Posterior cingulate gyrus (tissue), 11 donors: Measurements from ENCODE around the gene IMPG2.

Source experiments
- DNase-seq, 10 donors: peaks; one replicate each; pipeline versions ENCODE4 v3.0.0 to v3.0.0-alpha.2; 2020 to 2021; ENCODE audit warnings: mixed read lengths in 3 of 10
- intact Hi-C: fragments of 100-400 bp; cut with DNase I; formaldehyde crosslinking; loops from one replicate; pipeline ENCODE4 v1.15.1; 2023

IMPG2 gene

DNA sequence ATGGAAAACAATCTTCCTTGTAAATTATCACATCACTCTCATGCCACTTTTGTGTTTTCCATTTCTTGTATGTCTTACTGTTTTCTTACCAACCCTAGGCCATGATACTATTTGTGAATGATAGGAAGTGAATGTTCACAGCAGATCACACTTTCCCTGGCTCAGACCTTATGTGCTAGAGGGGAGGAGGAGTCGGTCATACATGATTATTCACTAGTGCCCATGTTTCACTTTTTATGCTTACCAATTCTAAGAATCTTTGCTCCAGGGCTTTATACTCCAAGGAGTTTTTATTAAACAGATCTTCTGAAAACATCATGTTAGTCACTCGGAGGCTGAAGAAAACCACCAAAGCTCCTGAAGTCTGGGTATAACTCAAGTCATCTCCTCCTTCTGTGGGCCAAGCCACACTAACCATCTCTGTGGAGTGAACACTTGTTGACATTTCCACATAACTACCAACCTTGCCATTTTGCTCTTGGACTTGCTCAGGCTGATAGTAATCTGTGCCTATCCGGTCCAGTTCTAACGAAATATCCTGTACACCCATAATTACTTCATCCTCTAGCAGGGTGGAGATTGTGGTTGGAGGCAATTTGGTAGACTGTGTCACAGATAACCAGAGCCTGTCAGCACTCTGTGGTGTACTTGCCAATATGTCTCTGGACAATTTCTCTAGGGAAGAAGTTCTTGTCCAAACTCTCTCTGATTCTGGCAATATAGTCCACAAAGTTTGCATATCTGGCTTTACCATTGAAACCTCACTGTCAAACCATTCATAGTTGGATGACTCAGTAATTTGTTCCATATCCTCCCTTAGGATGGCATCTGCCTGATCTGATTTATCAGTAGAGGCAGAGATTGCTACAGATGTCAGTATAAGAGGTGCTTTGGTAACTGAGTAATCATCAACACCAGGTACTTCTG lies 76.8 kb downstream of the IMPG2 start:
- DNase-seq, result no peak
- intact Hi-C loops, result no loop called here

DNA sequence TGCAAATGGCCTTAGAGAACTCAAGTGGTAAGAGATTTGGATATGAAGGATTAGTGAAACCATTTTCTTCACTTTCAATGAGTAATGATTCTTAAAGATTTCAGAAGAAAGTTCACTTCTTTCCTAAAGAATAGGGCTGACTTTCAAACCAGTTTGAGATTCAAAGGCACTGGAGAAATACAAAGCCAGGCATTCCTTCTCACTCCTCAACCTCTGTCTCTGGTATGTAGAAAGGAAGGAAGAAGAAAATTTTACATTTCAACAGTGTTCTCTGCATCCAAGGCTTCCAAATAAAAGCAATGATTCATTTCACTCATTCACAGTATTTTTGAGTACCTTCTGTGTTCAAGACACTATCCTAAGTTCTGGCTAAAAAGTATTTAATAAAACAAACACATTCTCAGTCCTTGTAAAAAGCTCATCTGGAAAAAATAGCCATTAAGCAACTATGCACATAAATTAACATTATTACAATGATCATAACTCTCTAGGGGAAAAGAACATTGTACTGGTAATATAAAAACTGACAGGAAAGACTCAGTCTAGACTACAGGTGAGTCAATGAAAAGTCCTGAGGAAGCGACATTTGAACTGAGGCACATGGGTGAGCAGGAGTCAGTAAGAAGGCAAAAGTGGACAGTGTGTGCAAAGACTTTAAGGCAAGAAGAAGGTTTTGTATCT lies 79.5 kb downstream of the IMPG2 start:
- intact Hi-C loops, result no loop called here
- DNase-seq, result no peak

DNA sequence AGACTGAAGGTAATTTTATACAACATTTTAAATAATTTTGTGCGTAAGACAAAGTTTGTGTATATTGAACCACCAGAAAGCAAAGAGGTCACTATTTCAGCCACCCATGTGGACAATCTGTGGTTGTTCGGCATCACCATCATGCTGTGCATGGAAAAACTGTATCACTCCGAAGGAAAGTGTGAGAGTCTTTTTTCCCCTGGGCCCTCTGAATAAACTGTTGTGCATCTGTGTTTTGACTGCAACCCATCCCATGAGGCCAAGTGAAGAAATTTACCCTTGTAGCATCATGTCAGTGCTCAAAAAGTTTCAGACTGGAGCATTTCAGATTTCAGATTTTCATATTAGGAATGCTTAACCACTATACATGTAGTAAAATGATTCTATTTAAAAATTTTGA lies 85.3 kb downstream of the IMPG2 start:
- intact Hi-C loops, result no loop called here
- no peak for DNase-seq

DNA sequence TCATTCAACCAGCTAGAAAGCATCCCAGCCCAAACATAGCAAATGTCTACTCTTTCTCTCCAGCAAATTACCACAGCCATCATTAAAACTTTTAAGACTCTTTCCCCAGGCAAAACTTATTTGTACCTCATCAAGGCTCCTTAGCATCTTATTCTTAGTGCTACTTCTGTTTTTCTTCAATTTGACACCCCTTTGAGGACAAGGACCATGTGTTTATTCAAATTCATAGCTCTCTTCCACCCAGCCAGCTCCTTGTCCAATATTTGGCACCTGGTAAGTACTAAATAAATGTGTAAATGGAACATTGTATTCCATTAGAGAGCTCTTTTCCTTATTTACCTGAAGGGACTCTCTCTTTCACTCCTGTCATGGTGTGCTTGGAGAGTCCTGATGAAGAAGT lies 89.8 kb downstream of the IMPG2 start:
- intact Hi-C loops, result no loop called here
- no peak for DNase-seq

DNA sequence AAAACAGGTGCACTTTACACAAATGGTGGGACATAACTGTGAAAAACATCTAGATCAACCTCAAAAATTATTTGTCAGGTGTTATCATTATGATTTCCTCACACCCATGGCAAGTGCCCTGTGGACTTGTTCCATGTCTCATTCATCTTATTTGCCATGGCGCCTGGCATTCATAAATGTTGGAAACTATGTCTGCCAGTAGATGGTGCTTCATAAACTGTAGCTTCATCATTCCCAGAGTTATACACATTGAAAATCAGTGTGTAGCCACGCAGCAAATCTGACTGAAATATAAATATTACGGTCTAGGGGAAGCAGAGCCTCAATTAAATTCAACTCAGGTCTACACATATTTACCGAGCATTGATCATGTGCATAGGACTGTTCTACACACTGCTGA lies 90.7 kb downstream of the IMPG2 start:
- intact Hi-C loops, result no loop called here
- DNase-seq, result no peak

DNA sequence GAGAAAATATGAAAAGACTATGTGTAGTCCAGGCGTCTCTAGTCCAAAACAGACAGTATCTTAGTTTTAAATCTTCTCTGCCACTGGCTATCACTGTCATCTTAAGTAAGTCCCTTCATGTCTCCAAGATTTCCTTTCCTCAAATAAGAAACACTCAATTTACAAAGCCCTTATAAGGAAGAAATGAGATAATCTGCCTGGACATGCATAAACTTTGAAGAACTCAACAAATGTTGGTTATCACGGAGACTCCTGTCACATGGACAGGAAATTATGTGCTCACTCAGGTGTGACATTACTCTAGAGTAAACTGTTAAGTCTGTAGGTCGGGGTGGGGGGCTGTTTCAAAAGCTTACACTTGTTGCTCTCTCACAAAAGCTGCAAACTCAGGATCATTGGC lies 91.9 kb downstream of the IMPG2 start:
- no peak for DNase-seq
- intact Hi-C loops, result no loop called here

DNA sequence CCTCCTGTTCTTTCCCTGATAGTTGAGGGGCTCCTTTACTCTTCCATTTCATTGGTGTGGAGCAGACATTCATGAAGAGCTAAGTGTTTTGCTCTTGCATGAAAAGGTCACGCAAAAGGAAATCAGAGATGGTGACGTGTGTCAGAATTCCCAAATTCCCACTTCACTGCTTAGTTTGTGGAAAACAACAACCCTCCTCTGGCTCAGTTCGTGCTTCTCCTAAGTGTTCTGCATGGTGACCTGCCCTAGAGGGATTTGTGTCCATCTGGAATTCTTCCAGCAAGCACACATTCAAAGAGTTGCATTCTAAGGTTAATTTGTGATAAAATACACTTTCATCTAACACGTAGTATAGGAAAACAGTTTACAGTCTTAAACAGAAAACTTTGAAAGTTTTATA lies 95.6 kb downstream of the IMPG2 start:
- intact Hi-C loops, result no loop called here
- DNase-seq, result no peak

DNA sequence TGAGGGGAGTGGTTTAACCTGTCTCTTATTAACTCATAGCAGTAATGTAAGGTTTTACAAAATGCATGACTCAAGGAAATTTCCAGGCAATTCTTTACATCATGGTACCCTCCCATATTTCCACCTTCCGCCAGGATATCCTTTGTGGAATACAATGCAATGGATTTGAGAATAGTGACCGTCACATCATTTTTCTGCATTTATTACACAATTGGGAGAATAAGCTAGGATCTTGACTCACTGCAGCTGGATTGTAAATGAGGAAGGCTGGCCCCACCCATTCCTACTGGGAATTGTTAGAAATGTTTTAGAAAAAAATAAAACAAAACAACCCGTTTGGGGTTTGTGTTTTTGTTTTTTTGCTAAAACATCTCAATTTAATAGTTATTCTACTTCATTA lies 97.4 kb downstream of the IMPG2 start:
- intact Hi-C loops, result no loop called here
- no peak for DNase-seq

DNA sequence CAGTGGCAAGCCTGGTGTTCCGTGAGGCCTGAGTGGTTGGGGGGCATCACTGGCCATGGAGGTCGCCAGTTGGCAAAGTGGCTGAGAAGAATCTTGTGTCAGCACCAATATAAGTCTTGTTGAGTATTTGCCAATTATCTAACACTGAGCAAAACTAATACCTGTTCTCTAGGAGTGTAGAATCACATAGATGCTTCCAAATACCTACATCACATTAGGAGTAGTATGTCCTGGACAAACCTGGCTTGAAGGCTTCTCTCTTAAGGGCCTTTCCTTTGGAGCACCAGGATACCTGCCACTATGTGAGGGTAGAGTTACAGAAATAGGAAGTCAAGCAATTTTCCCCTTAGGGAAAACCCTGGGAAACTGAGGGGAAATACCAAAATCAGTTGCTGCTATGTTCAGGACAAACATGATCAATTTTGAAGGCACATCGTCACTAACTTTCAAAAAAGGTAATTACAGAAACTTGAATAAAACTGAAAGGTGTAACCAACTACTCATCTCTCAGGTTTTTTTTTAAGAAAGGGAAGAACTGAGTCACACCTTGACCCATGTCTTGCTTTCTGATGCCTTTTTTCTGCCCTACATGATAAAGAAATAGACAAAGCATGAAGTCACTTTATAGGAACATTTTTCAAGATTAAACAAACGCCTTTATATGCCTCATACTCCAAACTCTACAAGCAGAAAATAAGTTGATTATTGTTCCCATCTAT lies 100.4 kb downstream of the IMPG2 start:
- DNase-seq, result no peak
- intact Hi-C loops, result no loop called here

DNA sequence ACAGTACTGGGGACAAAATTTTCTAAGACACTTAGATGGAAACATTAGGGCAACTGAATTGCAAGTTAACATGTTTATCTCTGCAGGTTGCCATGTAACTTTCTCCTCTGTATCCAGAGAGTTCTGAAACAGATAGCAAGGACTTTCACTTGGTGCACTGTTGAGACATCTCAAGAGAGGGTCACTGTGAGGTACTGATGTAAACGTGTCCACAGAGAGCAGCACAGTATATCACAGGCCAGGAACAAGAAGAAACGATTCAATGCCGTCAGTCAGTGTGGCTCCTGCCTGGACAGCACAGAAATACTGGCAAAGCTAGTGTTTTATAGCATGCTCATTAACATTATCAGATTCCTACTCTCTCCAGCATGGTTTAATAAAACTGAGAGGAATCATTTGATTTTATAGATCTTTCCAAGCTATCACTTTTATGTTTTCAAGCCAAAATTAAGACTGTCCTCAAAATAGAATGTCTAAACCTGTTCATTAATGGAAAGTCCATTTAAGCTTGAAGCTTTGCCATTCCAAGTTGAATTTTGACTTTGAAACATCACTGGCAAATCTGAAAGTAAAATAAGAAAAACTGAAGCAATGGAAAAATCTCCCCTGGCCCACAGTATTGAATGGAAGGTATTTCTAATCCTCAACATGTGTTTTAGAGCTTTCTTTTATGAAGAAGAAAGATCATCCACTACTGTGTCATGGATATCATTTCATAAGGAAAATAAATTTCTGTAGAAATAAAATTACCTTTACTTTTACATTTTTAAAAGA lies 102.7 kb downstream of the IMPG2 start:
- DNase-seq, result no peak
- intact Hi-C loops, result no loop called here

DNA sequence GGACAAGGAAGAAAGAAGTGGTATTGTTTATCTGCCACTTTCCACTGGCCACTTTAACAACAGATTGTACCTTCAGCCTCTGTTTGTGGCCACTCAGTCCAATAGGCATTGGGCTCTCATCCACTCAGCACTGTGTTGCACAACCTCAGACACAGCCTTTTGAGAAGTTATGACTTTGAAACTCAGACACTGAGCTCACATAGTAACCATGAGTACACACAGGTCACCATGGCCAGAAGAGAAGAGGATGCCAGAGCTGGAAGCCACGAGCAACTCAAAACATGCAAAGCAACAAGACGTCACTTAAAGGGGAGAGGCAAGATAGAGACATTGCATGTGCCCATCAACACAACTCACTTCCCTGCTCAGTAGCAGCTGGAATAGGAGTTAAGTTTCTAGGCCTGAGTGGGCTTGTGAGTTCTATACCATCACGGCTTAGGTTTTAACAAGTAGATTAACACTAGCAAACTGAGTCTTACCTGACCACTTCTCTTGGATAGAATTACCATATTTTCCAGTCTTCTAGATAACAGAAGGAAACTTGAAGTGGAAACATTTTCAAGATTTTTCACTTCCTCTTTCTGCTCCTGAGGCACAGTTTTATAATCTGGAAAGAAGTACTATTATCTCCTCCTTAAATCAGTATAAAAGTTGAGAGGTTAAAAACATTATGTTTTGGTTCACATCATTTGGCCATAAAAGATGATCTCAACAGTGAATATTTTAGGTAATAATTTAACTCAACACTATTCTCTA lies 103.5 kb downstream of the IMPG2 start:
- intact Hi-C loops, result no loop called here
- no peak for DNase-seq

DNA sequence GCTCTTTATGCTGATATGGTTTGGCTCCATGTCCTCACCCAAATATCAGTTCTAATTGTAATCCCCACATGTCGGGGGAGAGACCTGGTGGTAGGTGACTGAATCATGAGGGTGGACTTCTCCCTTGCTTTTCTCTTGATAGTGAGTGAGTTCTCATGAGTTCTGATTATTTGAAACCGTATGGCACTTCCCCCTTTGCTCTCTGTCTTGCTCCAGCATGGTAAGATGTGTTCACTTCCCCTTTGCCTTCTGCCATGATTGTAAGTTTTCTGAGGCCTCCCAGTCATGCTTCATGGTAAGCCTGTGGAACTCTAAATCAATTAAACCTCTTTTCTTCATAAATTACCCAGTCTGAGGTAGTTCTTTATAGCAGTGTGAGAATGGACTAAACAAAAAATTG lies 107.6 kb downstream of the IMPG2 start:
- intact Hi-C loops, result no loop called here
- no peak for DNase-seq

DNA sequence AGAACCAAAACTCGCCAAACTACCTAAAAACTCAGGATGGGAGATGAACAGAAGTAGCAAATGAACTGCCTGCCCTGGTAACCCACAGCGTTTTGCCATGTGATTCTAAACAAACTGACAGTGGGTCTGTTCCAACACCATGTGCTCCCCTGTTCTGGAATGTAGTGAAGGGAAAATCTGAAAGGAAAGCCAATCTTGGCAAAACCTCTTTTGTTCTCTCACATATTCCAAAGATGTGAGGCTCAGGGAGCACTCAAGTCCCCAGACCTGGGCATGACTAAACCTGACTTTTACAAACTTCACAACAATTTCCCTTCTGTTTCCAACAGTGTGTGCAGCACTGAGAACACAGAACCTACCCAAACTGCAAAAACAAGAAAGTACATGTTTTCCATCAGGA lies 116.1 kb downstream of the IMPG2 start:
- DNase-seq, result no peak
- intact Hi-C loops, result no loop called here

DNA sequence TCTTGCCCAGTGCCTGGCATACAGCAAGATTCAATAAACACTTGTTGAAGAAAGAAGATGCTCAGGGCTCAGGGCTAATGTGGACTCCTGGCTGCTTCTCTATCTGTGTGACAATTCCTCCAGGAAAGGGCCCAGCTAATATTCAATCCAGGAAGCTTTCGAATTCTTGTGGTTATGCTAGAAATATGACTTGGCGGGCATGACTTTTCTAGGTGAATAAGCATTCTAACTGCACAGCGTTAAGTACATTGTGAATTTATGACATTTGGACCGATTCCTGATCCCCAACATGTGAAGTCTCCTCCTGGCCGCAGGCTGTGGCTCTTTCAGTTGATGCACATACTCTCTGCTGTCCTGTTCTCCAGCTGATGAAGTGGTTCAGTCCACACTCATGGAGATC lies 117.0 kb downstream of the IMPG2 start:
- DNase-seq, result no peak
- intact Hi-C loops, result no loop called here

DNA sequence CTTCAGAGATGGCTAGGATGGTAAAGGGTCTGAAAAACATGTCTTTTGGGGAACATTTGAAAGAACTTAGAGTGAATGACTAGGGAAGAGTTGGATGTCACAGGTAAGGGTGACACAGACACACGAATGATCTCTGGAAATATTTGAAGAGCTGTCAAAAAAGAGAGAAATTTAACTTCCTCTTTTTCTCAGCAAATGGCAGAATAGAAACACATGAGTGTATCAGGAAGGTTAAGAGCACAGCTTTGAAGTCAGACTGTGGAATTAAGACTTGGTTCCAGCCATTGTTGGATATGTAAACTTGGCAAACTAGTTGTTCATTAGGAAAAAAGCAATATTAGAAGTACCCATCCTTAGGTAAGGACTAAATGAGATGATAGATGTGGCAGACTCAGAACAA lies 117.7 kb downstream of the IMPG2 start:
- intact Hi-C loops, result no loop called here
- DNase-seq, result no peak

DNA sequence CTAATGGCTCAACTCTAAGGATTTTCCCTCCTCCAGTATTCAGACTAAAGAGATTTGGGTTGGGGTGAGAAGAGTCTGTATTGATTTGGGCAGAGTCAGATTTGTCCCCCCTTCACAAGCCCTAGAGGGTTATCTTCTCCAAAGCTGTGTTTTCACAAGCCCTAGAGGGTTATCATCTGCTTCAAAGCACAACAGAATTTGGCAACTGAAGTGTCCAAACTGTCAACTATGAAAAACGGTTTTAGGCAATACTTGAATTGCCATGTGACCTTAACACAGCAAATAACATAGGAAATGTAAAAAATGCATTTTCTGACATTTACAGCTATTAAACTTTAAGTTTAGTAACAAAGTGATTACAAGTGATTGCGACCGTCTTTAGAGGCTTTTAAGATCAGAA lies 119.9 kb downstream of the IMPG2 start:
- intact Hi-C loops, result no loop called here
- no peak for DNase-seq

DNA sequence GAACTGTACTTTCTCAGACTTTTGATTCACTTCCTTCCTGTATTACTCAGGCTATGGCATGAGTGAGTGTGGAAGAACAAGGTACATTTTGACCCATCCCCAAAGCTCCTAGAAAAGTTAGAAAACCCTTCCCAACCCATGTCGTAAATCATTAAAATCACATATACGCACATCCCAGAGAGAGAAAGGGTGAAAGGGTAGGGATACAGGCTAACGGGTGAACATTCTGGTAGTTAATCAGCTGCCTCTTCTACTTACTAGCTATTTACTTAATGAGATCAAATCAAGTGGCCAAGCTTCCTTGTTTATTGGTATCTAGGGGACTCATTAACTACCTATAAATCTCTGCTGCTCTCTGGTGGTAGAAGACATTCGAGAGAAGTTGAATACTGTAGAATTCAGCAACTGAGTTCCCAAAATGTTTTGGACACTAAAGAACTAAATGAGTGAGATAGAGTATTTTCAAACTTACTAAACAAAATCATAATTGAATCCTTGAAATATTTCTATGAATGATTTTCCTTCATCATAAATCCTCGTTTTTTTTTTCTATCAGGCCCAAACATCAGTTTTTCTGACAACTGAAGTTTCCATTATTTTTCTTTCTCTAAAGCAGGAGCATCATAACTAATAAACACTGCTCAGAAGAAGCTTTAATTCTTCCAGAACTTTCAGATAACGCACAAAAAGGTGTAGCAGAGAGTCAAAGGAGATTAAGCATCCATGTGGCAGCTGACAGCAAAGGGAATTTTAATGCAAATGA lies 124.2 kb downstream of the IMPG2 start:
- DNase-seq, result no peak

DNA sequence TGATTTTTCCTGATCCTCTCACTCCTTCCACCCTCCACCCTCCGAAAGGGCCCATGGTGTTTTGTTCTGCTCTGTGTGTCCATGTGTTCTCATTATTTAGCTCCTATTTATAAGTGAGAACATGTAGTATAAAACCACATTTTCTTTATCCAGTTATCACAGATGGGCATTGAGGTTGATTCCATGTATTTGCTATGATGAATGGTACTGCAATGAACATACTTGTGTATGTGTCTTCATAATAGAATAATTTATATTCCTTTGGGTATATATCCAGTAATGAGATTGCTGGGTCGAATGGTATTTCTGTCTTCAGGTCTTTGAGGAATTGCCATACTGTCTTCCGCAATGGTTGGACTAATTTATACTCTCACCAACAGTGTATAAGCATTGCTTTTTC lies 126.0 kb downstream of the IMPG2 start:
- intact Hi-C loops, result no loop called here
- DNase-seq, result no peak

More for the DNA sequence above, 124.2 kb downstream of the IMPG2 start:
- intact Hi-C loops, result loop anchor here (2.0 kb wide), 1 partner anchor 457 kb away; no protein-coding TSS in a partner anchor

DNA sequence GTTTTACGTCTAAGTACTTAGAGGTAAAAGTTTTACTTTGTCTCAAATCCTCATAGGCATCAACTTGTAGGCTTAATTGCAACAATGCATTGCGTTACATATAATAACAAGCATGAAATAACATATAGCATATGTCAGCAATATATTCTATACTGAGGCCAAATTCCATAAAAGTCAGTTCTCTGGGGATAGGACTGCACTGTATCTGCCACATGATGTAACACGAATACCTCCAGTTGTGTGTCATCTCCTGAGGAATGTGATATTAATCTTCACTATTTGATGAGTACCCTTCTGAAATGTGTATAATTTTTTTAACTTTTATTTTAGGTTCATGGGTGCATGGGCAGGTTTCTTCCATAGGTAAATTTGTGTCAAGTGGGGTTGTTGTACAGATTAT lies 126.4 kb downstream of the IMPG2 start:
- intact Hi-C loops, result no loop called here
- no peak for DNase-seq
